Right lobe of liver (tissue), 4 donors: Measurements from ENCODE around the gene CEP112.

ENCODE experiments used
- CTCF ChIP-seq, 4 donors: fragments of 200-600 bp in 3 of 4; fragments of 450-650 bp in 1 of 4; IDR thresholded peaks; one replicate each; pipeline versions ENCODE4 v1.5.1 to v1.8.0; 2016 to 2022; ENCODE audit warnings: antibody characterized with exemption in 4 of 4, mild to moderate bottlenecking in 2 of 4
- POLR2A ChIP-seq: fragments of 450-650 bp; IDR thresholded peaks from one replicate; pipeline ENCODE4 v1.6.1; 2017; ENCODE audit warnings: antibody characterized with exemption, mild to moderate bottlenecking
- donor health status: DM: no; HTN: no; CAD: no.
- donor health status: DM: no; HTN: no; CAD: no.
- donor health status: DM: no; HTN: yes; CAD: no.

GRCh38 chr17:65900216-65900615, 291.7 kb downstream of the CEP112 start:
- no peak for TF ChIP-seq CTCF (IDR thresholded peaks at IDR 0.05)
- TF ChIP-seq POLR2A, result no peak
